GM21737 (cell line): ENCODE data around the gene TCIRG1.

Experiments
- ATAC-seq: cut with Tn5 transposase; IDR thresholded peaks from one replicate; pipeline ENCODE4 v1.9.1; 2021; ENCODE audit warnings: mild to moderate bottlenecking, moderate library complexity; ENCODE audit not compliant: unreplicated experiment

Gene TCIRG1

DNA sequence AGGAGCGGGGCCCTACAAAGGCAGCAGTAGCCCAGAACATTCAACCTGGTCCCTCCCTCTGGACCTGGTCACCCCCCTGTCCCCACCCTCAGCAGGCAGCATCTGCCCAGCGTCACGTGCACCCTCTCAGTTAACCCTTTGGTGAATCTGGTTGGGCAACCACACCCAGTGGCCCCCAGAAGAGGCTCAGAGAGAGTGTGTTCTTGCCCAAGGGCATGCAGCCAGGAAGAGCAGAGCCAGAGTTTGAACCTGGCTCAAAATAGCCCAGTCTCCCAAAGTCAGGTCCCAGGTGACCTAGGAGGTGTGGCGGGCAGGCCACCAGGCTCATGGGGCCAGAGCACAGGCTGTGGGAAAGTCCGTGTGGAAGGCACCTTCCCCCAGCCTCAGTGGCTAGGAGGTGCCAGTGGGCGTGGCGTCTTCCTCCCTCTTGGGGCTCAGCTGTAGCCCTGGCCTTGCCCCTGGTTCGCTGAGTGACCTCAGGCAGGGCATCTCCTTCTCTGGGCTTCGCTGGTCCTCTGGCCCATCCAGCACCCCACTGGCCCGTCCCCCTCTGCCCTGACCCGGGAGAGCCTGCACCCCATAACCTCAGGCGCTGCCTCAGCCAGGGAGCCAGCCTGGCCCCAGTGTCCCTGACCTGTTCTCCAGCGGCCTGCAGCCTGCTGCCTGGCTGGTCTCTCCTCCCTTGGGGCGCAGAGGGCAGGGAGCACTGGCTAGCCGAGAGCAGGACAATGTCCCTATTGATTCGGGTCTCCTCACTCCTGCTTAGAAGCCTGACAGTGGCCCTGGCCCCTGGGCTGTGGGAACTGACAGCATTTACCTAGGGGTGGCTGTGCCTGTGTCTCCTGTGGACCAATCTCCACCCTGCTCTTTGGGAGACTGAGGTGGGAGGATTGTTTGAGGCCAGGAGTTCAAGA lies 21.7 kb upstream of the TCIRG1 start:
- no peak for ATAC-seq

DNA sequence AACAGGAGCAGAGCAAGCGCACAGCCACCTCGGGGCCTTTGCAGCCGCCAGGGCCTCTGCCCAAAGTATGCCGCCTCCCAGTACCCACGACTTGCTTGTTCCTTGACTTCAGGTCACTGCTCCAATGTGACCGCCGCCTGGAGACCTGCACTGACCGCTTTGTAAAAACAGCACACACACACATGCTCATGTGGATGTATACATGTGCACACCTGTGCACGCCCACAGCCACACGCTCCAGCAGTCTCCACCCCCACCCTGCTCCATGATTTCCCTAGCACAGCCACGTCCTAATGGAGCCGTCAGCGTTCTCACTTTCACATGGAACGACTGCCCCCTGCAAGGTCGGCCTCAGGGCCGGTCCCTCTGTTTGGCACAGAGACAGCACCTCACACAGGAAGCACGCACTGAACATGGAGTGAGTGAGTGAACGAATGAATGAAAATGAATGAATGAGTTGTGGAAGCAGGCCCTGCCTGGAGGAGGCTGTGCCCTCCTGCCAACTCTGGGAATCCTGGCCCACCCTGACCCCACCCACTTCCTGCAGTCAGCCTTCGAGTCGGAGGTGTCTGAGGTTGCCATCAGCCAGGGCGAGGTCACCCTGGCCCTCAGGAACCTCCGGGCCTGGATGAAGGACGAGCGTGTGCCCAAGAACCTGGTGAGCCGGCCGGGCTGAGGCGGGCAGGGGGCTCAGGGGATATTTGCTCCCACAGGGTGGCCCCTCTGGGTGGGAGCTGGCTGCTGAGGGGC lies 20.7 kb upstream of the TCIRG1 start:
- ATAC-seq, result no peak

DNA sequence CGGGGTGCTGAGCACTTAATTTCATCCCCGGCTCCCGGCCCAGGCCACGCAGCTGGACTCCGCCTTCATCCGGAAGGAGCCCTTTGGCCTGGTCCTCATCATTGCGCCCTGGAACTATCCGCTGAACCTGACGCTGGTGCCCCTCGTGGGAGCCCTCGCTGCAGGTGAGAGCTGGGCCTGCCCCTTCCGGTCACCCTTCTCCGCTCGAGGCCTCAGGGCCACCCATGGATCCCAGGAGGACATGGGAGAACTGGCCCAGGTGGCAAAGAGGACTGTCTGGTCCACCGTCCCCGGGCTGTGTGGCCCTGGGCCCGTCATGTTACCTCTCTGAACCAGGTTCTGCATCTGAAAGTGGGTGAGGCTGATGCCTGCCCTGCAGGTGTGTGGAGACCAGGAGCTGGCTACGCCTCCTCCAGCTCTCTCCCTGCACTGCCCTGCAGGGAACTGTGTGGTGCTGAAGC lies 20.1 kb upstream of the TCIRG1 start:
- ATAC-seq, result no peak

DNA sequence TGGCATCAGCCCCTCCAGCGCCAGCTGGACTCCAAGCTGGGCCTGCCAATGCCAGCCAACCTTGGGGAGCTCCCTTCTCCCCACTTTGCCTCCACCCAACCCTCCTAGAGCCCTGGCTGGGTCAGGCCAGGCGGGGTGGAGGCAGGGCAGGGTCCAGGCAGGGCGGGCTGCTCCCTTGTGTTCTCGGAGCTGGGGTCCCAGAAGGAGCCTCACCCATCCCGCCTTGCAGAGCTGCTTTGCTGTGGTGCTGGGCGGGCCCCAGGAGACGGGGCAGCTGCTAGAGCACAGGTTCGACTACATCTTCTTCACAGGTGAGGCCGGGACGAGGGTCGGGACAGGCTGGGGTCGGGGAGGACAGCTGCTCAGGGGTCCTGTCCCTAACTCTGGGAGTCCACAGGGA lies 19.3 kb upstream of the TCIRG1 start:
- ATAC-seq, result no peak

DNA sequence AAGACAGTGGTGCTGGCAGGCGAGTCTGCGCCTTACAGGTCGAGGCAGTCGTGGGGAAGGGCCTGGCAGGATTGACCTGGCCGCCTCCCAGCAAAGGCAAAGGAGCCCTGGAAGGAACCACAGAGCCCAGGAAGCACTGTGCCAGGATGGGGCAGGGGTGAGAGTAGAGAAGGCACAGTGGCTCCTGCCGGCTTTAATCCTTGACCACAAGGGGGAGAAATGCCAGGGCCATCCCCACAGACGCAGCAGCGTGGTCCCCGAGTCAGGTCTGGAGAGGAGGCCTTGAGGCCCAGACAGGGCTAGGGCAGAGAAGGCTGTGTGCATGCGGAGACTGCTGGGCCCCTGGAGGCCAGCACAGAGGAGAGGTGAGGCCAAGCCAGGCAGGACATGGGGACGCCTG lies 18.2 kb upstream of the TCIRG1 start:
- ATAC-seq, result no peak

DNA sequence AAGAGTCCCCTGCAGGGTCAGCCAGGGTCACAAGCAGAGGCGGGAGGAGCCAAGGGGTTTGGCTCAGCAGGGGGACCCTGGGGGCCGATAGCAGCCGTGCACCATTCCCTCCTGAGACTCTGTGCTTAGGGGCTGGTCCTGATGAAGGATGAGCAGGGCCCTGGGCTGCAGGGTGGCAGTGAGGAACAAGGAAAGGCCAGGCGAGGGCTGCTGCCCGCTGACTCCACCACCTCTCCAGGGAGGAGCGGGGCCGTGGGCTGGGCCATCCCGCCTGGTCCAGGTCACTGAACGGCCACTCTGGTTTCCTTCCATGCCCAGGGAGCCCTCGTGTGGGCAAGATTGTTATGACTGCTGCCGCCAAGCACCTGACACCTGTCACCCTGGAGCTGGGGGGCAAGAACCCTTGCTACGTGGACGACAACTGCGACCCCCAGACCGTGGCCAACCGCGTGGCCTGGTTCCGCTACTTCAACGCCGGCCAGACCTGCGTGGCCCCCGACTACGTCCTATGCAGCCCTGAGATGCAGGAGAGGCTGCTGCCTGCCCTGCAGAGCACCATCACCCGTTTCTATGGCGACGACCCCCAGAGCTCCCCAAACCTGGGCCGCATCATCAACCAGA lies 17.5 kb upstream of the TCIRG1 start:
- ATAC-seq, result no peak

DNA sequence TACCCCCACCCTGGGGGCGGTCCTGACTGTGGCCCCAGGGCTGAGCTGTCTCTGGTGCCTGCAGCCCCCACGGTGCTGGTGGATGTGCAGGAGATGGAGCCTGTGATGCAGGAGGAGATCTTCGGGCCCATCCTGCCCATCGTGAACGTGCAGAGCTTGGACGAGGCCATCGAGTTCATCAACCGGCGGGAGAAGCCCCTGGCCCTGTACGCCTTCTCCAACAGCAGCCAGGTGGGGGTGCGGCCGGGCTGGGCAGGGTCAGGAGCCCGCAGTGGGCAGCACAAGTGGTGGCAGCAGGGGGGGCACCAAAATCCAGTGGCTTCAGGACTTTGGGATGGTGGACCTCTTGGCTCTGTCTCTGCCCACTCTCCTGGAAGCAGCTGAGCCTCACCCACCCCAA lies 16.3 kb upstream of the TCIRG1 start:
- no peak for ATAC-seq

DNA sequence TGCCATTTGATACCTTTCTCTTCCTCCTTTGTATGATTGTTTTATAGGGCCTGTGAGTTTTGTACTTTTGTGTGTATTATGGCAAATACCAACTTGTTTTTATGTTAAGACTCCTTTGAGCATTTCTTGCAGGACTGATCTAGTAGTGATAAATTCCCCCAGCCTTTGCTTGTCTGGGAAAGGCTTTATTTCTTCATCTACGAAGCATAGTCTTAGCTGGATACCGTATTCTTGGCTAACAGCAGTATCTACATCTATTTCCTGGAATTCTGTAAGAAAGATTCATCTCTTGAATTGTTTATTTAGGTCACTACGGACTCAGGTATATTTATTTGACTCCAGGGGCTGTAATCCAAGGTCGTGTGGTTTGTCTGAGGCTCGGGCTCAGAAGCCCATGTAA lies 14.3 kb upstream of the TCIRG1 start:
- ATAC-seq, result no peak

DNA sequence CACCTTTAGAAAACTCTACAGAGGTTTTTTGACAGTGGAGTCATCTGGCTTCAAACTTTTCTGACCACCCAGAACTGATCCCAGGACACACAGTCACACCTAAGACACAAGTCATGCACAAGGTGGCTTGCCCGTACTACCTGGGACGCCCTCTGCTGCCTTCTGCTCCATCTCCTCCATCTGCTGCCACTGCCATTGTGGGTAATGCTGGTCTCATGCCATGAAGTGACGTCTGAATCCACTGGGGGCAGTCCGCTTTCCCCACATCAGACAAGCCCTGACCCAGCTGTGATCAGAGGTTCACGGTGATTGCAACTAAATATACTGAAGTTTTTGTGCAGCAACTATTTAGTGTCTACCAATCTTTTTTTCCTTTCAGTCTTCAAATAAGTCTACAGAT lies 13.8 kb upstream of the TCIRG1 start:
- no peak for ATAC-seq

DNA sequence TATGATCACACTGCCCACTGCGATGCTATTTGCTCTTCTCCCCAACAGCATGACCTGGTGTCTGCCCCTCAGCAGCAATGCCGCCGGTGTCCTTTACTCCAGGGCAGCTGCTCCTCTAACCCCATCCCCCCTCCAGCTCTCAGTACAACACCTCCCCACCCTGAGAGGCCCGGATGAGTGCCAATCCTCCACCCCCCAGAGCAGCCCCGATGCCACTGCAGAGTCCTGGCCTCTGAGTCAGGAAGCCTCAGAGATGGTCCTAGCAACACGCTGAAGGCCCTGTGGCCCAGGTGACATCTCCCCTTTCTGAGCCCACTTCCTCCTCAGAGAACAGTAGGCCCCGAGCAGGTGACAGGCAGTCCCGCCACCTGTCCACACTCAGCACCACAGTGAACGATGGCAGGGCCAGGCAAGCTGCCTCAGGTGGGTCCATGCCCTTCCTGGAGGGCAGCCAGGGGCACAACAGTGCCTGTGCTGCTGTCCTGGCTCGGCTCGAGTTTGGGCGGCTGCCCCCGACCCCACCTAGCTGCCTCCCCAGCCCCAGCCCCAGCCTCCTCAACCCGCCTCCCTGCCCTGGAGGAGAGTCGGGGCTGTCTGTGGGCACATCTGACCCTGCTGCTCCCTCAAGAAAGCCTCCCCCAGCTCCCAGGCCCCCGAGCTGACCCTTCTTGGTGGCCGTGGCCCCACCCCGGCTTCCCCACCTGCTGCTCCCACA lies 12.3 kb upstream of the TCIRG1 start:
- no peak for ATAC-seq

DNA sequence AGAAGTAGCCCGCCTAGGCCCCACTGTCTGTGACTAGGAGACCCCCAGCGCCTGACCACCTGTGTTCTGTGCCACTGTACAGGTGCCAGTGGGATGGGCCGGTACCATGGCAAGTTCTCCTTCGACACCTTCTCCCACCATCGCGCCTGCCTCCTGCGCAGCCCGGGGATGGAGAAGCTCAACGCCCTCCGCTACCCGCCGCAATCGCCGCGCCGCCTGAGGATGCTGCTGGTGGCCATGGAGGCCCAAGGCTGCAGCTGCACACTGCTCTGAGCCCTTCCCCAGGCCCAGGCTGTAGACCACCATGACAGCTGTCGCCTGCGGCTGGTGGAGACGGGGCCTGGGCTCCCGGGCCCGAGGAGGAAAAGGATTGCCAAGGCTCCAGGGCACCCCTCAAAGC lies 11.2 kb upstream of the TCIRG1 start:
- ATAC-seq, result no peak

DNA sequence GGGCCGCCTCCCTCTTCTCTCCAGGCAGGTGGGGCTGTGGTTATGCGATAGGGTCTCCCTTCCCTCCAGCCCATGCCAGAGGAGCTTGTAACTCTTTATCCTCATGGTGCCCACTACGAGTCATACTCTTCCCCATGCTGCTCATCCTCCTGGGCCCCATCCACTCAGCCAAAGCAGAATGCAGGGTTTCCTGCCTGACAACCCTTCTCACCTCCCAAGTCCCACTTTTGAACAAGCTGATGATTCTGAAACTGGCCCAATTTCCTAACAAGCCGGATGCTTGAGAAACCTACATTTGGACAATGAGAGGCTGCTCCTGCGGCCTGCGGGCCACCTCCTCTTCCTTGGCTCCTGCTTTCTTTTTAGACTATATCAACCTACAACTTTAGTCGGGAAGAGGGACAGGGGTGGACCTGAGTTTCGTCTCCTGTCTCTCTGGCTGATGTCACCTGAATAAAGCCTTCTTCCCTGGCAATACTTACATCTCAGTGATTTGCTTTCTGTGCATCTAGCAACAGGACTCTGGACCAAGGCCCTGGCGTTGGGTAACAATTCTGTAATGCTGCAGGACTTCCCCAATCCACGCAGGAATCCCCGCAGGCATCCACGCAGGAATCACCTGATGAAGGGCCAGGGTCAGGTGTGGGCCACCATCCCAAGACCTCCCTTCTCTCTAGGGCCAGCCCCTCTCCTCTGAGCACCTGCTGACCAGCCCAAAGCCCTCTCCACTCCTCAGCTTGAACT lies 9.9 kb upstream of the TCIRG1 start:
- no peak for ATAC-seq

DNA sequence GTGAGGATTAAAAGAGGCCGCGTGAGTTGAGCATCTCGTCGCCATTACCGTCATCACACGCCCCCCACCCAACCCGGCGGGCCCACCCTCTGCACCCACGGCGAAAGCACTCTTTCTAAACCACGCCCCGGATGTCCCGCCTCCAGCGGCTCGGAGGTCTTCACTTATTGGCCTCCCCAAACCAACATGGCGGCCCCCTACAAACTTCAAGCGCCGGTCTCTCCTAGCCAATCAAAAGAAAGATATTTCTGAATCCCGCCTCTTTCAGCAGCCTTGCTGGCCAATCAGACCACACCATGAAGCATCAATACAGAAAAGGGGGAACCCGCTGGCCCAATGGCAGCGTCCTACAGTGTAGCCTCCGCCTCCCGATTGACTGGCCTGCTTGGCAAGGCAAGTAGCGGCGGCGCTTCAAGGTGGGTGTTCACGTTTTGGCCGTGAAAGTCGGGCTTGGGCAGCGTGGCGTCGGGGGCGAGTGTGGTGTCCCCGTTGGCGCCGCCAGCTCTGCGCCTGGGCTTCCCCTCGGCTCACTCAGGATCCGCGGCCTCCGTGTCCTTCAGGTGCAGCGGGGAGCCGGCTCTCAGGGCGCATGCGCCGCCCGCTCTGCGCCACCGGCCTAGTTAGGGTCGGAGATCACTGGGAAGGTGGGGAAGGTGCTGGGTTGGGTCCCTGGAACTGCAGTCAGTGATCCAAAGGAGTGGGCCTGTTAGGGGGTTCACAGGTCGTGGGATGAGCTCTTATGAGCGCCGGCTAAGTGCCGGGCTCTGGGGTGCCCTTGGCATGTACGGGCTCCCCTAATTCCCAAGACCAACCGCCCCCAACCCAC lies 8.3 kb upstream of the TCIRG1 start, which contains the start of gene NDUFS8:
NDUFS8 (plus strand) TSS at position 364 of the 826 bp plus-strand sequence. CDS start 1,471 bp downstream, outside the sequence.
- peak; percentile 85 for ATAC-seq

DNA sequence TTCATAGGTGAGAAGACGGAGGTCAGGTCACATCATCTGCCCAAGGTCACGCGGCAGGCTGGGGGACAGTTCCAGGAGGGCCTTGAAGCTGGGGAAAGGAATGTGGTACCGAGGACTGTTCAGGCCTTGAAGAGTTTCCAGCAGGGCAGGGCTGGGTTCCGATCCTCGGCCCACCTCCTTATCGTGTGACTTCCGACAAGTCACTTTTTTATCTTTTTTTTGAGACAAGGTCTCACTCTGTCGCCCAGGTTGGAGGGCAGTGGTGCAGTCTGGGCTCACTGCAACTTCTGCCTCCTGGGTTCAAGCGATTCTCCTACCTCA lies 7.7 kb upstream of the TCIRG1 start:
- no peak for ATAC-seq

DNA sequence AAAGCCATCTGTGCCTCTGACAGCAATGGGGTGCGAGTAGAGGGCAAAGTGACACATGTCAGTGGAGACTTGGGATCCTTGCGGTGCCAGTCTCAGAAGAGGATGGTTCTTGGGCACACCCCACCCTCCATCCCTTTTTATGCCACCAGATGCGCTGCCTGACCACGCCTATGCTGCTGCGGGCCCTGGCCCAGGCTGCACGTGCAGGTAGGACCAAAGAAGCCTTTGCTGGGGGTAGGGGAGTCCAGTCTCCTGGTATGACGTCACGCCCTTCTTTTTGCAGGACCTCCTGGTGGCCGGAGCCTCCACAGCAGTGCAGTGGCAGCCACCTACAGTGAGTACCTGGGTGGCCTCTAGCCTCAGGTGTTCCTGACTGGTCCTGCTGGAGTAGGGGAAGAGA lies 6.8 kb upstream of the TCIRG1 start:
- no peak for ATAC-seq

DNA sequence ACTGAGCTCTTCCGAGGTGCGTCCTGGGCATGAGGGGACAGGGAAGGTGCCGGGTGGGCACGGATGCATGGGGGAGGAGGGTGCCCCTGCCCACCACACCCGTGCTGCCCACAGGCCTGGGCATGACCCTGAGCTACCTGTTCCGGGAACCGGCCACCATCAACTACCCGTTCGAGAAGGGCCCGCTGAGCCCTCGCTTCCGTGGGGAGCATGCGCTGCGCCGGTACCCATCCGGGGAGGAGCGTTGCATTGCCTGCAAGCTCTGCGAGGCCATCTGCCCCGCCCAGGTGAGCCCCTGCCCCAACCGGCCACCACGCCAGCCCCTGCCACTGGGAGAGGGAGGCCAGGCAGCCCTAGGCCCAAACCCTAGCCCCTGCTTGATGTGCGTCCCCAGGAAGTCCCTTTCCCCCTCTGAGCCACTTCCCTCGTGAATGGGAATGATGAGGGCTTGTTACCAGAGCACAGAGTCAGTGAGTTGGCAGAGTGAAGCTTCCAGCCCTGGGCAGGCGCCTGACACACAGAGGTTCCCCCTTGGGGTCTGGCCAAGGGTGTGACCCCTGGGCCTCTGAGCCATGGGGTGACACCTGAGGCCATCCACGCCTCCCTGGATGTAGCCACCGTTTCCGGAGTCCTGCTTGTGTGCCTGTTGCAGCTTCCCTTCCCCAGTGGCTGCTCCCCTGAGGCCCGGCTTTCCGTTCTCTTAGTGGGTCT lies 5.7 kb upstream of the TCIRG1 start:
- ATAC-seq, result no peak

DNA sequence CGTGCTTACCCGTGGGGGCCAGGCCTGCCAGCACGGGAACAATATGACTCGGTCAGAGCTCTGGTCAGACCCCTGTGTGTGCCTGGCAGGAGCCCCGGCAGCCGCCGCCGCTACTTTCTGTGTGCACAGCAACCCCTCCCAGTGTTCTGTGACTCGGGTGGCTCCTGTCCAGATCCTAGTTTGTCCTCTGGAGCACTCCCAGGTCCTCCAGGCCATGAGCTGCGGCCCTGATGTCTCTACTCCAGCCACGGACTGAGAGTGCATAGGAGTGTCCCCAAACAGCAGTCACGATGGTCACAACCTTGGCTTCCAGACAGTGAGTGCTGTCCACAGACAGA lies 5.1 kb upstream of the TCIRG1 start:
- ATAC-seq, result no peak

DNA sequence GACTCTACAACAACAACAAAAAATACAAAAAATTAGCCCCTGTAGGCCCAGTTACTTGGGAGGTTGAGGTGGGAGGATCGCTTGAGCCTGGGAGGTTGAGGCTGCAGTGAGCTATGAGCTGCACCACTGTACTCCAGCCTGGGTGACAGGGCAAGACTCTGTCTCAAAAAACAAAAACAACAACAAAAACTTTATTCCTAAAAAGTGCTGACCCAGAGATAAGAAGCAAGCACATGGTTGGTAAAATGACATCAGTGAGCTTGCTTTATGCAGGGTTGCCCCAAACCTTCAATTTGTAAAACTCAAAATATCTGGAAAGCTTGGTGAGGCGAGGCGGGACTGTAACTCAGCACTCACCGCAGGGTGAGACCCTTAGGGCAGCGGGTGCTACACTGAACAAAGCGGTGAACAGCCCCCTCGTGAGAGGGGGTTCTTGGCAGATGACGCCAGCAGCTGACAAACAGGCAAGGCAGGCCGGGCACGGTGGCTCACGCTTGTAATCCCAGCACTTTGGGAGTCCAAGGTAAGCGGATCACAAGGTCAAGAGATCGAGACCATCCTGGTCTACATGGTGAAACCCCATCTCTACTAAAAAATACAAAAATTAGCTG lies 3.5 kb upstream of the TCIRG1 start:
- ATAC-seq, result no peak
